GM12891 (cell line): ENCODE results near the gene DOCK4.

Experiments
- POLR2A ChIP-seq: IDR thresholded peaks from 2 replicates; pipeline ENCODE4 v1.6.1; 2011; ENCODE audit warnings: low read depth, low read length, control low read depth
- POLR2AphosphoS5 ChIP-seq: IDR thresholded peaks from 2 replicates; pipeline ENCODE4 v1.6.1; 2011; ENCODE audit warnings: low read depth, low read length, control low read depth
- POU2F2 ChIP-seq: IDR thresholded peaks from 2 replicates; pipeline ENCODE4 v1.6.1; 2011; ENCODE audit warnings: low read depth, mild to moderate bottlenecking, control low read depth, low read length, moderate library complexity
- SPI1 ChIP-seq: IDR thresholded peaks from 2 replicates; pipeline ENCODE4 v1.6.1; 2011; ENCODE audit warnings: low read depth, low read length, control low read depth
- TAF1 ChIP-seq: IDR thresholded peaks from 2 replicates; pipeline ENCODE4 v1.6.1; 2011; ENCODE audit warnings: low read depth, low read length, control low read depth

- TF ChIP-seq POLR2AphosphoS5 (no peak), POLR2A (no peak), POU2F2 (no peak), SPI1 (no peak), TAF1 (no peak)
Measured at GRCh38 chr7:112199035-112199655, 7.1 kb downstream of the DOCK4 start.
